Thoracic aorta (tissue), 2 donors: ENCODE results near the gene AGBL5. TPM values are rescaled to one million over a fixed set of nuclear protein-coding genes. Genes with fewer than 3 reads are reported as not detected.

ENCODE experiments used
- ATAC-seq: fragments of 150-250 bp; one replicate; pipeline ENCODE4 v1.8.0; 2017; ENCODE audit warnings: low read depth; ENCODE audit not compliant: insufficient number of reproducible peaks, low FRiP score
- DNase-seq: peaks from one replicate; pipeline ENCODE4 v3.0.0-alpha.2; 2020; ENCODE audit warnings: low spot score
- H3K27ac ChIP-seq, 2 donors: fragments of 200-600 bp; sonication (generic); 1 replicate in 1 of 2; 2 replicates in 1 of 2; pipeline ENCODE4 v1.5.1; 2016; ENCODE audit warnings: mild to moderate bottlenecking in 2 of 2, moderate library complexity in 2 of 2
- H3K27me3 ChIP-seq: fragments of 200-600 bp; sonication (generic); replicated peaks from 2 replicates; pipeline ENCODE4 v1.6.0; 2016; ENCODE audit warnings: mild to moderate bottlenecking; ENCODE audit not compliant: insufficient read depth
- H3K36me3 ChIP-seq: fragments of 200-600 bp; sonication (generic); one replicate; pipeline ENCODE4 v1.5.1; 2016
- H3K4me1 ChIP-seq, 2 donors: fragments of 200-600 bp; sonication (generic); 1 replicate in 1 of 2; 2 replicates in 1 of 2; pipeline versions ENCODE4 v1.5.1 to v1.6.0; 2016; ENCODE audit warnings: low read depth in 2 of 2, mild to moderate bottlenecking in 1 of 2; ENCODE audit not compliant: control insufficient read depth in 1 of 2
- H3K4me3 ChIP-seq: fragments of 200-600 bp; sonication (generic); 2 replicates; pipeline ENCODE4 v1.5.1; 2016; ENCODE audit warnings: mild to moderate bottlenecking
- H3K9me3 ChIP-seq: fragments of 200-600 bp; sonication (generic); 2 replicates; pipeline ENCODE4 v1.5.1; 2016
- total RNA-seq, 2 donors: library from RNA; depleted of rRNA; stranded (reverse); fragments of >200 nt; gene quantifications; one replicate each; pipeline versions ENCODE4 v1.1.0 to v1.2.3, GENCODE V29; 2016
- TF ChIP-seq, protein P1 (sequence below): fragments of 200-600 bp; sonication (generic); IDR thresholded peaks from one replicate; pipeline ENCODE4 v1.5.1; 2019; ENCODE audit warnings: antibody characterized with exemption

AGBL5 gene
- total RNA-seq, 2 donors from 2014 or later, result 7.8 to 10.8 TPM

DNA sequence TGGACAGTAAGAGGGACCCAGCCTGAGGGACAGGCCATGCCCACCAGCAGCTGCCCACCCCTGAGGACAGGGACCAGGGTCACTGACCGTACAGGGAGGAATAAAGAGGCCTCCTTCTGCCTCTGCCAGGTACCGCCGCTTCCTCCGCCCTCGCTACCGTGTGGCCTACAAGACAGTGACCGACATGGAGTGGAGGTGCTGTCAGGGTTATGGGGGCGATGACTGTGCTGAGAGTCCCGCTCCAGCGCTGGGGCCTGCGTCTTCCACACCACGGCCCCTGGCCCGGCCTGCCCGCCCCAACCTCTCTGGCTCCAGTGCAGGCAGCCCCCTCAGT is 29.1 kb downstream of the AGBL5 start:
- H3K4me1 ChIP-seq, result peaks cover 34 to 72% of the 10 kb centered on the region in 2 donors
- H3K27ac ChIP-seq, result peak overlapping the region; percentile 87 to 98
- TF ChIP-seq, protein P1, sequence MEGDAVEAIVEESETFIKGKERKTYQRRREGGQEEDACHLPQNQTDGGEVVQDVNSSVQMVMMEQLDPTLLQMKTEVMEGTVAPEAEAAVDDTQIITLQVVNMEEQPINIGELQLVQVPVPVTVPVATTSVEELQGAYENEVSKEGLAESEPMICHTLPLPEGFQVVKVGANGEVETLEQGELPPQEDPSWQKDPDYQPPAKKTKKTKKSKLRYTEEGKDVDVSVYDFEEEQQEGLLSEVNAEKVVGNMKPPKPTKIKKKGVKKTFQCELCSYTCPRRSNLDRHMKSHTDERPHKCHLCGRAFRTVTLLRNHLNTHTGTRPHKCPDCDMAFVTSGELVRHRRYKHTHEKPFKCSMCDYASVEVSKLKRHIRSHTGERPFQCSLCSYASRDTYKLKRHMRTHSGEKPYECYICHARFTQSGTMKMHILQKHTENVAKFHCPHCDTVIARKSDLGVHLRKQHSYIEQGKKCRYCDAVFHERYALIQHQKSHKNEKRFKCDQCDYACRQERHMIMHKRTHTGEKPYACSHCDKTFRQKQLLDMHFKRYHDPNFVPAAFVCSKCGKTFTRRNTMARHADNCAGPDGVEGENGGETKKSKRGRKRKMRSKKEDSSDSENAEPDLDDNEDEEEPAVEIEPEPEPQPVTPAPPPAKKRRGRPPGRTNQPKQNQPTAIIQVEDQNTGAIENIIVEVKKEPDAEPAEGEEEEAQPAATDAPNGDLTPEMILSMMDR, result no peak
- H3K9me3 ChIP-seq, result no peaks in the 10 kb centered on the region
- DNase-seq (no peak), ATAC-seq (no peak)
- peak overlapping the region; percentile 77 for H3K4me3 ChIP-seq
- no peaks in the 10 kb centered on the region for H3K27me3 ChIP-seq
- peaks cover 14% of the 10 kb centered on the region for H3K36me3 ChIP-seq

DNA sequence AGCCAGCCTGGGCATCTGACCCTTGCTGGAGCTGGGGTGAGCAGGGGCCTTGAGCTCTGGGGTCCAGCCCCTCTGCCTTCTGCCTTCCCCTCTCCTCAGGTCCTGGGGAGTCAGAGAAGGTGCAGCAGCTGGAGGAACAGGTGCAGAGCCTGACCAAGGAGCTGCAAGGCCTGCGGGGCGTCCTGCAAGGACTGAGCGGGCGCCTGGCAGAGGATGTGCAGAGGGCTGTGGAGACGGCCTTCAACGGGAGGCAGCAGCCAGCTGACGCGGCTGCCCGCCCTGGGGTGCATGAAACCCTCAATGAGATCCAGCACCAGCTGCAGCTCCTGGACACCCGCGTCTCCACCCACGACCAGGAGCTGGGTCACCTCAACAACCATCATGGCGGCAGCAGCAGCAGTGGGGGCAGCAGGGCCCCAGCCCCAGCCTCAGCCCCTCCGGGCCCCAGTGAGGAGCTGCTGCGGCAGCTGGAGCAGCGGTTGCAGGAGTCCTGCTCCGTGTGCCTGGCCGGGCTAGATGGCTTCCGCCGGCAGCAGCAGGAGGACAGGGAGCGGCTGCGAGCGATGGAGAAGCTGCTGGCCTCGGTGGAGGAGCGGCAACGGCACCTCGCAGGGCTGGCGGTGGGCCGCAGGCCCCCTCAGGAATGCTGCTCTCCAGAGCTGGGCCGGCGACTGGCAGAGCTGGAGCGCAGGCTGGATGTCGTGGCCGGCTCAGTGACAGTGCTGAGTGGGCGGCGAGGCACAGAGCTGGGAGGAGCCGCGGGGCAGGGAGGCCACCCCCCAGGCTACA is 30.7 kb downstream of the AGBL5 start:
- peaks cover 36 to 66% of the 10 kb centered on the region in 2 donors for H3K4me1 ChIP-seq
- ATAC-seq (no peak), DNase-seq (no peak)
- H3K27me3 ChIP-seq, result no peaks in the 10 kb centered on the region
- TF ChIP-seq, protein P1, result no peak
- H3K36me3 ChIP-seq, result peaks cover 14% of the 10 kb centered on the region
- H3K27ac ChIP-seq, result peak overlapping the region in 1 of 2 donors; percentile 60
- no peak overlapping the region for H3K4me3 ChIP-seq
- no peaks in the 10 kb centered on the region for H3K9me3 ChIP-seq

DNA sequence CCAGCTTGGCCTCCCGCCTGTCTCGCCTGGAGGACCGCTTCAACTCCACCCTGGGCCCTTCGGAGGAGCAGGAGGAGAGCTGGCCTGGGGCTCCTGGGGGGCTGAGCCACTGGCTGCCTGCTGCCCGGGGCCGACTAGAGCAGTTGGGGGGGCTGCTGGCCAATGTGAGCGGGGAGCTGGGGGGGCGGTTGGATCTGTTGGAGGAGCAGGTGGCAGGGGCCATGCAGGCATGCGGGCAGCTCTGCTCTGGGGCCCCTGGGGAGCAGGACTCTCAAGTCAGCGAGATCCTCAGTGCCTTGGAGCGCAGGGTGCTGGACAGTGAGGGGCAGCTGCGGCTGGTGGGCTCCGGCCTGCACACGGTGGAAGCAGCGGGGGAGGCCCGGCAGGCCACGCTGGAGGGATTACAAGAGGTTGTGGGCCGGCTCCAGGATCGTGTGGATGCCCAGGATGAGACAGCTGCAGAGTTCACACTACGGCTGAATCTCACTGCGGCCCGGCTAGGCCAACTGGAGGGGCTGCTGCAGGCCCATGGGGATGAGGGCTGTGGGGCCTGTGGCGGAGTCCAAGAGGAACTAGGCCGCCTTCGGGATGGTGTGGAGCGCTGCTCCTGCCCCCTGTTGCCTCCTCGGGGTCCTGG is 31.4 kb downstream of the AGBL5 start:
- Histone ChIP-seq H3K4me1 (peaks cover 35 to 66% of the 10 kb centered on the region in 2 donors), H3K4me3 (no peak overlapping the region), H3K27ac (no peak overlapping the region), H3K27me3 (no peaks in the 10 kb centered on the region), H3K36me3 (peaks cover 14% of the 10 kb centered on the region), H3K9me3 (no peaks in the 10 kb centered on the region)
- ATAC-seq (no peak), DNase-seq (no peak)
- TF ChIP-seq, protein P1, result no peak

DNA sequence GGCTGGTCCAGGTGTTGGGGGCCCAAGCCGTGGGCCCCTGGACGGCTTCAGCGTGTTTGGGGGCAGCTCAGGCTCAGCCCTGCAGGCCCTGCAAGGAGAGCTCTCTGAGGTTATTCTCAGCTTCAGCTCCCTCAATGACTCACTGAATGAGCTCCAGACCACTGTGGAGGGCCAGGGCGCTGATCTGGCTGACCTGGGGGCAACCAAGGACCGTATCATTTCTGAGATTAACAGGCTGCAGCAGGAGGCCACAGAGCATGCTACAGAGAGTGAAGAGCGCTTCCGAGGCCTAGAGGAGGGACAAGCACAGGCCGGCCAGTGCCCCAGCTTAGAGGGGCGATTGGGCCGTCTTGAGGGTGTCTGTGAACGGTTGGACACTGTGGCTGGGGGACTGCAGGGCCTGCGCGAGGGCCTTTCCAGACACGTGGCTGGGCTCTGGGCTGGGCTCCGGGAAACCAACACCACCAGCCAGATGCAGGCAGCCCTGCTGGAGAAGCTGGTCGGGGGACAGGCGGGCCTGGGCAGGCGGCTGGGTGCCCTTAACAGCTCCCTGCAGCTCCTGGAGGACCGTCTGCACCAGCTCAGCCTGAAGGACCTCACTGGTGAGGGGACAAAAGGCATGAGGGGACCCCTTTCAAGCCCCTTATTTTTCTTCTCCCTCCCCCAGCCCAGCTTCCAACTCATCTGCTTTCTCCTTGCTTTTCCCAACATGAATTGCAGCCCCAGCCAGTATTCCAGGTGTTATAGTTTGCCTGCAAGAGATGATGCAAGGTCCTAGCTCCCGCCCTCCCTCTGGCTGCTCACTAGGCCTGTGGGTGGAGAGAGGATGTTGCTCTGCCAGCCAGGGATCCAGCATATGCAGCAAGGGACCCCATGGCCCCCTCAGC is 32.2 kb downstream of the AGBL5 start:
- Histone ChIP-seq H3K27ac (no peak overlapping the region), H3K4me3 (no peak overlapping the region), H3K27me3 (no peaks in the 10 kb centered on the region), H3K4me1 (peaks cover 34 to 67% of the 10 kb centered on the region in 2 donors), H3K36me3 (peaks cover 14% of the 10 kb centered on the region), H3K9me3 (no peaks in the 10 kb centered on the region)
- ATAC-seq, result no peak
- no peak for DNase-seq
- TF ChIP-seq, protein P1, result no peak
